Skeletal muscle tissue (tissue), 4 donors: ENCODE results near the gene CRIM1. TPM values are rescaled to one million over a fixed set of nuclear protein-coding genes. Genes with fewer than 3 reads are reported as not detected.

Source experiments
- H3K27ac ChIP-seq: one replicate; pipeline ENCODE4 v1.7.0; 2013; ENCODE audit warnings: mild to moderate bottlenecking, low read depth, low read length, inconsistent platforms
- H3K27me3 ChIP-seq, 3 donors: one replicate each; pipeline ENCODE4 v1.7.0; 2013; ENCODE audit warnings: low read length in 3 of 3; ENCODE audit not compliant: control insufficient read depth in 3 of 3, insufficient read depth in 3 of 3
- H3K36me3 ChIP-seq, 3 donors: one replicate each; pipeline ENCODE4 v1.7.0; 2013; ENCODE audit warnings: low read length in 3 of 3; ENCODE audit not compliant: control insufficient read depth in 3 of 3, insufficient read depth in 3 of 3
- H3K4me1 ChIP-seq, 3 donors: one replicate each; pipeline ENCODE4 v1.7.0; 2013; ENCODE audit warnings: low read length in 3 of 3, mild to moderate bottlenecking in 3 of 3; ENCODE audit not compliant: control insufficient read depth in 3 of 3, insufficient read depth in 3 of 3
- H3K4me3 ChIP-seq, 3 donors: one replicate each; pipeline ENCODE4 v1.7.0; 2013; ENCODE audit warnings: low read length in 3 of 3
- H3K9ac ChIP-seq, 3 donors: one replicate each; pipeline ENCODE4 v1.7.0; 2013; ENCODE audit warnings: low read length in 3 of 3, mild to moderate bottlenecking in 3 of 3, moderate library complexity in 2 of 3, low read depth in 1 of 3
- H3K9me3 ChIP-seq, 3 donors: one replicate each; pipeline ENCODE4 v1.7.0; 2013; ENCODE audit warnings: low read length in 3 of 3; ENCODE audit not compliant: control insufficient read depth in 3 of 3
- total RNA-seq: library from RNA; depleted of rRNA; stranded (reverse); fragments of >200 nt; gene quantifications from one replicate; pipeline ENCODE4 v1.2.3, GENCODE V29; 2014
- donor health status: Osteomylitis.

Gene CRIM1
- total RNA-seq, 1 donor from 2014 or later, result 44.9 TPM

GRCh38 chr2:36456227-36457175, 100.9 kb downstream of the CRIM1 start:
- Histone ChIP-seq H3K9ac (peak overlapping the region in 2 of 3 donors; percentile 7 to 26), H3K4me1 (peaks cover 43 to 64% (median 62%) of the 10 kb centered on the region in 3 donors), H3K36me3 (peaks cover 0 to 8% (median 7%) of the 10 kb centered on the region in 3 donors), H3K27ac (peak overlapping the region; percentile 28), H3K9me3 (no peaks in the 10 kb centered on the region), H3K4me3 (peak overlapping the region in 2 of 3 donors; percentile 51 to 60), H3K27me3 (no peaks in the 10 kb centered on the region)

- no peak overlapping the region for H3K9ac ChIP-seq
- H3K9me3 ChIP-seq, result no peaks in the 10 kb centered on the region
- peak overlapping the region; percentile 3 for H3K27ac ChIP-seq
- H3K27me3 ChIP-seq, result no peaks in the 10 kb centered on the region
- H3K4me1 ChIP-seq, result peaks cover 38 to 54% (median 53%) of the 10 kb centered on the region in 3 donors
- peaks cover 0 to 7% (median 4%) of the 10 kb centered on the region in 3 donors for H3K36me3 ChIP-seq
- H3K4me3 ChIP-seq, result no peak overlapping the region
Observed at GRCh38 chr2:36458106-36458505, 102.5 kb downstream of the CRIM1 start.

GRCh38 chr2:36459725-36460137, 104.2 kb downstream of the CRIM1 start:
- Histone ChIP-seq H3K4me3 (no peak overlapping the region), H3K27me3 (no peaks in the 10 kb centered on the region), H3K4me1 (peaks cover 31 to 42% (median 37%) of the 10 kb centered on the region in 3 donors), H3K36me3 (peaks cover 2 to 10% (median 5%) of the 10 kb centered on the region in 3 donors), H3K9me3 (no peaks in the 10 kb centered on the region), H3K27ac (no peak overlapping the region), H3K9ac (no peak overlapping the region)

GRCh38 chr2:36461039-36461681, 105.6 kb downstream of the CRIM1 start:
- no peak overlapping the region for H3K4me3 ChIP-seq
- no peaks in the 10 kb centered on the region for H3K9me3 ChIP-seq
- H3K27ac ChIP-seq, result no peak overlapping the region
- H3K36me3 ChIP-seq, result peaks cover 4 to 15% (median 11%) of the 10 kb centered on the region in 3 donors
- H3K27me3 ChIP-seq, result no peaks in the 10 kb centered on the region
- no peak overlapping the region for H3K9ac ChIP-seq
- peaks cover 17 to 29% (median 22%) of the 10 kb centered on the region in 3 donors for H3K4me1 ChIP-seq

- H3K4me1 ChIP-seq, result peaks cover 9 to 18% (median 11%) of the 10 kb centered on the region in 3 donors
Observed at GRCh38 chr2:36462311-36462935, 106.8 kb downstream of the CRIM1 start.

GRCh38 chr2:36463365-36463764, 107.8 kb downstream of the CRIM1 start:
- Histone ChIP-seq H3K4me1 (peaks cover 8 to 17% (median 15%) of the 10 kb centered on the region in 3 donors), H3K4me3 (no peak overlapping the region), H3K27me3 (no peaks in the 10 kb centered on the region), H3K9ac (peak overlapping the region in 1 of 3 donors; percentile 27), H3K36me3 (peaks cover 6 to 22% (median 20%) of the 10 kb centered on the region in 3 donors), H3K27ac (no peak overlapping the region), H3K9me3 (no peaks in the 10 kb centered on the region)

More at GRCh38 chr2:36462311-36462935, 106.8 kb downstream of the CRIM1 start:
- Histone ChIP-seq H3K36me3 (peaks cover 8 to 22% (median 21%) of the 10 kb centered on the region in 3 donors), H3K9ac (no peak overlapping the region), H3K27ac (no peak overlapping the region), H3K9me3 (no peaks in the 10 kb centered on the region), H3K4me3 (no peak overlapping the region), H3K27me3 (no peaks in the 10 kb centered on the region)

- peaks cover 12 to 24% (median 22%) of the 10 kb centered on the region in 3 donors for H3K4me1 ChIP-seq
- H3K36me3 ChIP-seq, result peaks cover 6 to 22% (median 18%) of the 10 kb centered on the region in 3 donors
Observed at GRCh38 chr2:36464006-36464721, 108.6 kb downstream of the CRIM1 start.

GRCh38 chr2:36466135-36466534, 110.6 kb downstream of the CRIM1 start:
- Histone ChIP-seq H3K4me3 (no peak overlapping the region), H3K27ac (no peak overlapping the region), H3K4me1 (peaks cover 9 to 17% (median 14%) of the 10 kb centered on the region in 3 donors), H3K9me3 (no peaks in the 10 kb centered on the region), H3K27me3 (no peaks in the 10 kb centered on the region), H3K9ac (no peak overlapping the region), H3K36me3 (peaks cover 6 to 22% (median 18%) of the 10 kb centered on the region in 3 donors)

More at GRCh38 chr2:36464006-36464721, 108.6 kb downstream of the CRIM1 start:
- H3K4me3 ChIP-seq, result no peak overlapping the region
- H3K27ac ChIP-seq, result no peak overlapping the region
- no peaks in the 10 kb centered on the region for H3K27me3 ChIP-seq
- no peak overlapping the region for H3K9ac ChIP-seq
- no peaks in the 10 kb centered on the region for H3K9me3 ChIP-seq

GRCh38 chr2:36468463-36469105, 113.0 kb downstream of the CRIM1 start:
- Histone ChIP-seq H3K27me3 (no peaks in the 10 kb centered on the region), H3K4me1 (peaks cover 4 to 16% (median 10%) of the 10 kb centered on the region in 3 donors), H3K9ac (no peak overlapping the region), H3K27ac (no peak overlapping the region), H3K9me3 (no peaks in the 10 kb centered on the region), H3K4me3 (no peak overlapping the region), H3K36me3 (peaks cover 6 to 25% (median 19%) of the 10 kb centered on the region in 3 donors)
